Ovary (tissue), 3 donors: ENCODE data around the gene PMP22.

ENCODE experiments used
- CTCF ChIP-seq, 3 donors: fragments of 450-650 bp in 2 of 3; fragments of 200-600 bp in 1 of 3; IDR thresholded peaks; one replicate each; pipeline versions ENCODE4 v1.5.1 to v1.8.0; 2016 to 2022; ENCODE audit warnings: antibody characterized with exemption in 3 of 3, mild to moderate bottlenecking in 1 of 3
- EP300 ChIP-seq: sonication (generic); formaldehyde crosslinking; IDR thresholded peaks from one replicate; pipeline ENCODE4 v1.6.1; 2017; ENCODE audit warnings: antibody characterized with exemption
- POLR2A ChIP-seq: fragments of 450-650 bp; IDR thresholded peaks from one replicate; pipeline ENCODE4 v1.6.1; 2017; ENCODE audit warnings: antibody characterized with exemption, mild to moderate bottlenecking, moderate library complexity
- donor health status: DM: no; HTN: no; CAD: no.

GRCh38 chr17:15265131-15265530 is at the start of gene PMP22:
- no peak for TF ChIP-seq CTCF (IDR thresholded peaks at IDR 0.05)
- no peak for TF ChIP-seq POLR2A
- no peak for TF ChIP-seq EP300
